K562 (cell line): ENCODE data around the gene SPSB1.

Source experiments
- SLC30A9 ChIP-seq: fragments of 250-450 bp; sonication (Bioruptor Pico); IDR thresholded peaks from 2 replicates; pipeline ENCODE4 v1.8.0; 2022; ENCODE audit warnings: mild to moderate bottlenecking, moderate library complexity
- YY1 ChIP-seq, 3 experiments: IDR thresholded peaks; 2 replicates each; pipeline ENCODE4 v1.6.1; 2011; ENCODE audit warnings: low read length in 2 of 3, mild to moderate bottlenecking in 2 of 3, moderate library complexity in 2 of 3, borderline replicate concordance in 1 of 3, control low read depth in 1 of 3, low read depth in 1 of 3; ENCODE audit not compliant: insufficient read depth in 3 of 3, insufficient replicate concordance in 2 of 3, control insufficient read depth in 1 of 3, insufficient read length in 1 of 3; ENCODE audit errors: extremely low read depth in 1 of 3

- TF ChIP-seq SLC30A9 (CRISPR knock-in tag) (no peak), YY1 (IDR thresholded peaks at IDR 0.05; ENCODE audit: borderline replicate concordance in 1 of 3, control insufficient read depth in 1 of 3, extremely low read depth in 1 of 3, insufficient read depth in 3 of 3, insufficient read length in 1 of 3, insufficient replicate concordance in 2 of 3, low read depth in 1 of 3, low read length in 2 of 3) (no peak)
These were observed 45.6 kb upstream of the SPSB1 start for GRCh38 chr1:9246841-9247785.
